Measurements from ENCODE around the gene DNAJB8.

The DNAJB8 gene

DNA sequence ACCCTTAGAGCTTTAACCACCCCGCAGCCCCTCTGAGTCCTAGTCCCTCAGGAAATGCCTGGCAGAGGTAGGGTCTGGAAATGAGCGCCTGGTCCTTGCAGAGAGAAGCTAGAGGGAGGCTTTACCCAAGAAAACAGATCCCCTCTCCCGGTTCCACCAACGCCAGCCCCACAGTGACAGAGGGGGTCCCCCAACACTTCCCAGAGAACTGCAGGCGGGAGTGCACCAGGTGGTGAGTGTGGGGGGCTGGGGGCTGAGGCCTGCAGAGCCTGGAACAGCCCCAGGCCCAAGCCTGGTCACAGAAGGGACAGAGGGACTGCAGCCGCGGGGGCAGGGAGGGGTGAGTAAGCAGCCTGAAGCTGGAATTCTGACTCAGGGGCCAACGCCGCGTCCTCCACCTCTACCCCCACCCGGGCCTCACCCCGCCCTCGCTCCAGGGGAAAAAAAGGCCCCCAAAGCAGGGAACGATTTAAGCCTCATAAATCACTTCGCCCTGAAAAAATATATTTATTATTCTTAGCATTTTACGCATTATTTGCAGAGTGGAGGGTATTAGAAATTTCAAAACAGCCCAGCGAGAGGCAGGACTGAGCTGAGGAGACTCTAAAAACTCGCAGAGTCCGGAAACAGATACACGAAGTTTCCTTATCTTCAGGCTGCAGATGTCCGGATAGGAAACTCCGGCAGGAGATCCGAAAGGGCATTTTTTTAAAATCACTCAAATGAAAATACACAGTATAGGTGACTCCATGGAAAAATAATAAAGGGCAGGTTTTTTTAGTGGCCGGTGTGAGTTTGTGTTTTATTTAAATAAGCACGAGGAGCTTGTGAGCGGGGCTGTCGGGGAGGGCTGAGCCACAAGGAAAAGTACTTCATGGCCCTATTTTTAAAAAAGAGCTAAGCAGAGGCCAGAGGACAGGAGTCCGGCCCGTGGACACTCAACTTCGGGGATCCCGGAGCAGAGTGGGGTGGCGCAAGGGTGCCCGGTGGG, 16.3 kb upstream of the DNAJB8 start:
- peak; percentile 81 for DNase-seq

DNA sequence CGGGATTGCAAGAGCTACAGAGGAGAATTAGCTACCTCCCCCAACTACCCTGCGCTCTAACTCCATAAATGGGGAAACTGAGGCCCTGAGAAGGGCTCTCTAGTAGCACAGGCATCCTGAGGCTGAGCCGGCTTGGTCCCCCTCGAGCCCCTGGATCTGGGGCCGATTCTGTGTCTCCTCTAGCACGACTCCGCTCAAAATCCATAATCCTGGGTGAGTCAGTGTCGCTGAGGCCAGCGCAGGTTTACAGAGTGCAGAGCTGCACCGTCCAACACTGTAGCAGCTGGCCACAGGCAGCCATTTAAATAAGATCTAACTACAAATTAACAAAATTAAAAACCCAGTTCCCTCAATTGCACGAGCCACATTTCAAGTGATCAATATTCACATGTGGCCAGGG, 15.5 kb upstream of the DNAJB8 start:
- no peak for DNase-seq

DNA sequence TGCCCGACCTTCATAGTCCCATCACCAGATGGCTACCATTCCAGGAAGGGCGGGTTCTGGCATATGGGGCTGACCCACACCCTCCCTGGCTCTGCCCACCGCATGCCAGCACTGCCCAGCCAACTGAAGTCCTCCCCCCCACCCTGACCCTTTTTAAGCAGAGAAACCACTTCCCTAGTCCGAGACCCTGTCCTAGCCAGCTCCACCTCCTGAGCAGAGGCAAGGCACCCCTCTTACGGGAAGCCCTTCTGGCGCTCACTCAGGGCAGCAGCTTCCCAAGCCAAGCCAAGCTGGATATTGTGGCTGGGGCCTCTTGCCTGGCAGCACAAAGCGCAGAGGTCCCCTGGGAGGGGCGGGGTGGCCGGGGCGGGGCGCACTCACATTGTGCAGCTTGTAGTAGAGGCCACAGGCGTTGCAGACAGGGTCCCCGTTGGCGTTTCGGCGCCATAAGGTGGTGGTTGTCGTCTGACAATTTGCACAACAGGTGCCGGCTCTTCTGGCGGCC, 14.8 kb upstream of the DNAJB8 start:
- DNase-seq, result no peak

DNA sequence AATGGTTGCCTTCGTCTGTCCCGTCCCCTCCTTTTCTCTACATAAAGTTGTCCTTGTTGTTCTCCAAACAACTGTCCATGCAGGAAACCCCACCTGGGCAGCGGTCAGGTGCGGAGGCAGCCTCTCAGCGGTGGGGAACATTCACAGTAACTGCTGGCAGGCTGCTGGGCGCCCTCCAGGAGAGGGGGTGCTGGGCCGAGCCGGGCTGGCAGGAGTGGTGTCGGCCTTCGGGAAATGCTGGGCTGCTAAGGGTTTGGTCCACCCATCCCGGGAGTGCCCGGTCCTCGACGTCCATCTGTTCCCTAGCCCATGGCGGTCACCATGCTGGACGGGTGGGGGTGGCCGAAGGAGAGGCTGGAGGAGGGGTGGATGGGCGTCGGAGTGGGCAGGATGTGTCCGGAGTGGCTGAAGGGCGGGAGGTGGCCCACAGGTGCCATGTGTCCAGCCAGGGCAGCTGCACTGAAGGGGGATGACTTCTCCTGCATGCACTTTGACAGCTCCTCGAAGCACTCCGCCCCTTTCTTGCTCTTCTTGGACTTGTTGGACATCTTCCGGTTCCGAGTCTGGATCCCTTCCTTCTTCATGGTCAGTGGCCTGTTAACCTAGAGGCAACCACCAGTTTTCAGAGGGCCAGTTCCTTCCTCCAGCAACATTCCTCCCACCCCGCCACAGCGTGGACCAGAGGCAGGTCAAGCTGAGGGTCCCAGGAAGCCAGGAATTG, 14.2 kb upstream of the DNAJB8 start:
- DNase-seq, result no peak

DNA sequence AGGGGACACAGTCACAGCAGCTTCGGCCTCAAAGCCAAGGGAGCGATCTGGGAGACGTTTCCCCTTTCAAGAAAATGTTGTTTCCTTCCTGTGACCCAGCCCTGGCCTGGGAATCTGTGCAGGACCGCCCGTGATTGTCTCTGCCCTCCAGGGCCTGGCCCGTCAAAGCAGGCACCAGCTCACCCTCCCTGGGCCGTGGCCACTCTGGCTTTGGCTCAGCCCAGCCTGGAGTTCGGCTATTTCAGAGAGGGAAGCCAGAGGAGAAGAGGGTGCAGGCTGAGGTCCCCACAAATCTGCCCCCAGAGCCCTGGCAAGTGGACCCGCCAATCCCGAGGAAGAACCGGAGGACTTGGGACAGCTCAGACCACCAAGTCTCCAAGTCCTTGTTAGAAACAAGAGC, 13.6 kb upstream of the DNAJB8 start:
- DNase-seq, result no peak

DNA sequence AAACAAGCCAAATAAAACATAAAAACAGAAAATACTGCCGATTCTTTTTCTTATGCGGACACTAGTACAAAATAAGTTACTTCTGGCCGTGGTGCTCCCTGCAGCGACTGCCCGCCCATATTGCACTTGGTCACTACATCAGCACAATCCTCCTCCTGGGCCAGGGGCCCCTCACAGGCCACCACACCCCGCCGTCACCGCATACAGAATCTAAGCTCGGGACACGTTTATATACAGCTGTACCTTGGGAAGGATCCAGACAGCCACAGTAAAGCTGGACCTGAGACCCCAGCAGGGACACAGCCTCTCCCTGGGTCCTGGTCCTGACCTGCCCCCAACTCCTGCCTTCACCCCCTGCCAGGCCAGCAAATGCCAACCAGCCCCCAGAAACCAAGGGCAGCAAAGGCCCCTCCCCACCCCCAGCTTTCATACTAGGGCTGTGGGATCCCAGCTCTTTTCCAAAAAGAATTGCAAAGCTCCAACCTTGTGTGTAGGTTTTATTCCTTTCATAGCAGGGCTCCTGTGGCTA, 12.9 kb upstream of the DNAJB8 start:
- DNase-seq, result no peak

DNA sequence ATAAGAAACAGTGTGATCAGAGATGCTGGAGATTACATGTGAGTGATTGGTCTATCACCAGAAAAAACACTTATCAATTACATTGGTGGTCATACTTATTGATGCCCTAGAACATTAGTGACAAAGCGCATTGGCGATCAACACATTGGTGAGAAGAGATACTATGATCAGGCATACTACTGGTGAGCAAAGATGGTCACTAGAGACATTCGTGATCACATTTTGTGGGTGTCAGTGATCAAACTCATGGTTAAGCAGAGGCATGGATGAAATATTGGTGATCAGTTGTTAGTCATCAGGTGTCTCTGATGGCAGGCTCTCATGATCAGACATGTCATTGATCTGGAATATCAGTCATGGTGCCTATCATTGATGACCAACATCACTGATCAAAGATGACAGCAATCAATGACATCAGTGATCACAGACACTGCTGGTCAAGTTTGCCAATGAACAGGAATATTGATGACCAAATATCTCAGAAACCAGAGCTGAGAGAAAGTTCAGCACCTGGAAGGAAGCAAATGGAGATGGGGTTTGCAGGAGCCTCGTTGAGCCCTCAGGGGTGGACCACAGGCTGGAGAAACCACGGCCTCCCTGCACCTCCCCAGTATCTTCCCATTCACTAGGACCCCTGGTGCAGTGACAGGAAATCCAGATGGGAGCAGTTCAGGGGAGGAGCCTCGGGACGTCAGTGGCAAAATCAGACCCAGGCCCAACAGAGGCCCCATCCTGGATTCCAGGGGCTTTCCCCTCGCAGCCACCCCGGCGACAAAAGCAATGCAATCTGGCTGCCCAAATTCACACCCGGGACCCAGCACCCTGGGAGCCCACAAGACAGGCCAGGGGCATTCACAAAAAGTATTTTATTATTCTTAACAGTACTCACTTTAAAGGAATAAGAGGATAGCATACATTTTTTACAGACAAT, 12.2 kb upstream of the DNAJB8 start:
- no peak for DNase-seq

DNA sequence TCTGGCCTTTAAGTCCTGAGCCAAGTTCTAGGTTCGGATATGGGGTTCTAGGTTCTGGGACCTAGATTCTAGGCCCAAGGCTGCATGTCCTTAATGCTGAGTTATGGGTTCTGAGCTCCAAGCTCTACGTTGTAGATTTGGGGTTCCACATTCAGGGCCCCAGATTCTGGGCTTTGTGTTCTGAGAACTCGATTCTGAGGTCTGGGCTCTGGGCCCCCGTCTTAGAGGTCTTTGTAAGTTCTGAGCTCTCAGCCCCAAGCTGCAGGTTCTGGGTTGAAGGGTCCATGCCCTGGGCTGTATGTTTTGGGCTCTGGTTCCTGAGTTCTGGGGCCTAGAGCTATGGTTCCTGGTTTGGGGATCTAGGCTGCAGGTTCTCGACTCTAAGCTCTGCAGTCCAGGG, 10.0 kb upstream of the DNAJB8 start:
- DNase-seq, result no peak

DNA sequence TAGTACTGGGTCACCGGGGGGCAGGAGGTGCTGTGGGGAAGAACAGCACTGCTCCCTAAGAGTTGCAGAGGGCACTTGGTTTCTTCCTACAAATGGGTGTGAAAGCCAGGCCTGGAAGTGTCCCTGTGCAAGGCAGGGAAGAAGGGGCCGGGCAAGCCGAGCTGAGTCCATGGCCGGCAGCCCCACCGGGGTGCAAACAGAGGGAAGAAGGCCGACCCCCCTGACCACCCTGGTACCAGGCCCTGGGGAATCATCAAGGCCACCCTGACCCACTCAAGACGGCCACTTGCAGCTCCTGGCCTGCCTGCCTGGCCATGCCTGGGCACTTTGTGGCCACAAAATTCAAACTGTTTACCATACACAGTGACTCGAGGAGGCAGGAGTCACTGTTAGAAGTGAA, 8.7 kb upstream of the DNAJB8 start:
- DNase-seq, result no peak

DNA sequence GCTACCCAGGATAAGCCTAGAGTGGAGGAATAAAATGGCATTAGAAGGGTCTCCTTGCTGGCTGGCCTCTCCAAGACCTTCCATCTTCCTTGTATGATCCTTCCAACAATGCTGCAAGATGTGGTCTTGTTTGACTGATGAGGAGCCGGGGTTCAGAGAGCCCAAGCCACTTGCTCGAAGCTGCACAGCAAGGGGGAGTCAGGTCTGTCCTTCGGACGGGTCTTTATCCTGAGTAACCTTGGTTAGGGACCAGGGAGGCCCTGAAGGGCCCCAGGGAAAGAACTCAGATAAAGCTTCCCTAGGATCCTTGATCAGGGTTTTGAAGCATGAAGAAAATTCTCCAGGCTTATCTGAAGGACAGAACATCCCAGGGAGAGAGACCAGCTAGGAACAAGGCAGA, 7.0 kb upstream of the DNAJB8 start:
- no peak for DNase-seq

DNA sequence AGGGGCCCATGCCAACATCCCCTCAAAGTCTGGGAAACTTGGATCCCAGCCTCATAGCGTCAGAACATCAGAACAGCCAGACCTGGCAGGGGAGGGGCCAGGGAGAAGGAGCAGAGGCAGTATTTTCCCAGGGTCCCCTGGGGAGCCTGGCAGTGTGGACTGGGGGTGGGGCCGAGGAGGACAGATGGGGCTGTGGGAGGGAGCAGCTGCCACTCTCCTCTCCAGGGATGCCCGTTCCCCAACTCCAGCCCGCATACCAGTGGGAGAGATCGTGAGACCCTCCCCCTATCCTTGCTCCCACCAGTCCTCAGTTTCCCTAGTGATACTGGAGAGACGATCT, 6.5 kb upstream of the DNAJB8 start:
- no peak for DNase-seq

DNA sequence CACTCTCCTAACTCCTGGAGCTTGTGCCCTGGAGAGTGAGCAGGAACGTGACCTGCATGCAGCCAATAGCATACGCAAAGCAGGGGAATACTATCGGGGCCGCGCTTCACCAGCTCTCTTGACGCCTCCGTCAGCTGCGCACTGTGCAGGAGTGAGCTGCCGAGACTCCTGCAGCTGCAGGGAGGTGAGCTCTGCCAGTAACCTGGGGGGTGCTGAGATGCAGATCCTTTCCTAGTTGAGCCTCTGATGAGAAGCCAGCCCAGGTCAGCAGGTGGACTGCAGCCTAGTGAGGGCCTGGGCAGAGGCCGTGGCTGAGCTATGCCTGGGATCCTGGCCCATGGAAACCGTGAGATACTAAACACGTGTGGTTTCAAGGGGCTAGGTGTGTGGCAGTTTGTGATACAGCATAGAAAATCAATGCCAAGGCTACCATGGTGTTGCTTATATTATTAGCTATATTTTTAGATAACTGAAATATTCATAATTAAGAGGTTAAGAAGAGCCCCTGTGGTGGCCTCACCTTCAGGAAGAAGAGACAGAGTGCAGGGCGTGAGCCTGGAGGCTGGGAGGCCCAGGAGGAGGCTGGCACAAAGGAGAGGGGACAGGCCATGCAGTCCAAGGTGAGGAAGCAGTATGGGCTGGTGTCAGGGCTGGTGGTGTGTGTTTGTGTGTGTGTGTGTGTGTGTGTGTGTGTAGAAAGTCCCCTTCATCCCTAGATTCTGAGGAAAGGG, 5.9 kb upstream of the DNAJB8 start:
- DNase-seq, result no peak

DNA sequence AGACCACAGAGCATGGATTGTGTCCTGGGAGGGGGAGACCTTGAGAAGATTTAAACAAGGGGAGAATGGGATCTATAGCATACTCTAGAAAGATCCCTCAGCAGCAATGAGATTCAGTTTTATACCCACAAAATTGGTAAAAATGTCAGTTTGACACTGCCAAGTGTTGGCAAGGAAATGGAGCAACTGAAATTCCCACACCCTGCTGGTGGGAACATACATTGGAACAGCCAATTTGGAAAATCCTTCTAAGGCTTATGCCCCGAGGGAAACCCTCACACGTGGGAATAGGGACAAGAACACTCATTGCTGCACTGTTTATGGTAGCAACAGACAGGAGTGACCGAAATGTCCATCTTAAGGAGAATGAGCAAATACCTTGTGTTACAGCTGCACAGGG, 5.0 kb upstream of the DNAJB8 start:
- DNase-seq, result no peak

DNA sequence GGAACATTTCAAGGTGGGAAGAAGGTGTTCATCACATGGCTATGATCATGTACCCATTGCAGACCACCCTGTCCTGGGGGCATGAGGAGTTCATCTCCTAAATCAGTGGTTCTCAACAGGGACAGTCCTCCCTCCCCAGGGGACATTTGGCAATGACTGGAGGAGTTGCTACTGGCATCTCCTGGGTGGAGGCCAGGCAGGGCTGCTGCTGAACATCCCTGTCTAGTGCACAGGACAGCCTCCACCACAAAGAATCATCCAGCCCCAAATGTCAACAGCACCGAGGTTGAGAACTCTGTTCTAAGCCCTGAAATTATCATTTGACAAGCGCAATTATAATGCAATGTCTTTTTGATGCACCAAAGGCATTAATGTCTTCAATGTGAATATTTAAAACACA, 4.4 kb upstream of the DNAJB8 start:
- no peak for DNase-seq

DNA sequence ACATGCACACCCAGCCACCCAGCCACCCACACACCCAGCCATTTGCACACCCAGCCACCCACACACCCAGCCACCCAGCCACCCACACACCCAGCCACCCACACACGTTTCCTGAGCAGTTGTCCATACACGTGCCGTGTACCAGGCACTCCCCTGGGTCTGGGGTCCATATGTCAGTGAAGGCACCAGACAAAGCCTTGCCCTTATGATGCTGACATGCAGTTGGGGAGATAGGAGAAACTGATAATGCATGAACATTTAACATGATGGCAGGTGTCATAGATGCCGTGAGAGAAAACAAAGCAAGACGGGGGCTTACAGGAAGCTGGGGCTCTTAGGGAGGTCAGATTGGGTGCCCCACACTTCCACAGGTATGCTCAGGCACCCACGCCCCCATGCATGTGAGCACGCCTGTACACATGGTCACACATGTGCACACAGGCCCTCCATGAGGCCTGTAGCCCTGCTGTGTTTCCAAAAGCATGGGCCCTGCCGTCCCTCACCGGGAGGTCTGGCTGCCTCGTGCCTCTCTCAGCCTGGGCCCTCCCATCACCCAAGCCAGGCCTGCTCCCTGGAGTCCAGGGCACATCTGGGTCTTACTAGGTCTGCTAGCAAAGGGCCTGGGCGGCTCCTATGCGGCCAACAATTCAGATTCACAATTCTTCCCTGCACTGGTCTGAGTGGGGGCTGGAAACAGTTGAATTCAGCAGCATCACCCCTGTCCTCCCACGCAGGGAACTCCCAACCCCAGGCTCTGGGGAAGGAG, 3.6 kb upstream of the DNAJB8 start:
- DNase-seq, result no peak

DNA sequence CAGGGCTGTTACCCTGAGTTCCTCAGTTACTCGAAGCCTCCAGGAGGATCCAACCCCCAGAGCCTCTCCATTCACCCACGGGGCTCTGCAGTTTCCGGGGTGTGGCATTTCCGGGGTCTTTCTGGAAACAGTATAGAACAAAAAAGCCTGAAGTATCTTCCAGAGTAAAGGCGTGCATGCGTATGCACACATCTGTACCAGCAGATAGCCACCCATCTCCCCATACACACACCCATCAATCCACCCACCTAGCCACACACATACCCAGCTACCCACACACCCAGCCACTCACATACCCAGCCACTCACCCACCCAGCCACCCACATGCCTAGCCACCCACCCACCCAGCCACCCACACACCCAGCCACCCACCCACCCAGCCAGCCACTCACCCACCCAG, 2.9 kb upstream of the DNAJB8 start:
- no peak for DNase-seq

DNA sequence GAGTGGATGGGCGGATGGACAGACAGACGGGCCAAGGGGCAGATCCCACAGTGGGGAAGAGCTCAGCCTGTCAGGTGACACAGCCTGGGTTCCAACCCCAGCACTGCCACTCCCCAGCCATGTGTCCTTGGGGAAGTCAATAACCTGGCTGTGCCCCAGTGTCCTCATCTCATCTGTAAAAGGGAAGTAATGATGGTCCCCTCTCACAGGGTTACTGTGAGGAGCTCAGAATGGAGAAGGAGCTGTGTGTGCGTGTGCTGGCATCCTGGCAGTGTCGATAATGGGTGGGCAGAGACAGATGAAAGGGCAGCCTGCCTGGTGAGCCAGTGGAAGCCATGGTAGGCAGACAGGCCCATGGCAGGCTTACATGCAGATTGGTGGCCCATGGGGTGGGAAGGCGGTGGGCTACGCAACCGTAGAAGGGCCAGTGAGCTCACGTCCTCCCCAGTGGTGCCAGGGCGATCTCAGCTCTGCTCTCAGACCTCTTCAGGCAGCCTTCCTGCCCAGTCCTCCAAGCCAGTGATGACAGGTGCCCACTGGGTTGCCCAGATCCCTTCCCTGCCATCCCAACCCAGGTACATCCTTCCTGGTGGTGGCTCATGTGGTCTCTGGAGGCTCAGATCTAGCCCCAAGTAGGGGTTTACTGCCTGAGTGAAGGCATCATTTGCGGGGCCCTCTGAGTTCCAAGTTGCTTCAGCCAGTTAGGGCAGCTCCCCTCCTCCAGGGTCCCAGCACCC, 2.3 kb upstream of the DNAJB8 start:
- DNase-seq, result peak; percentile 24

DNA sequence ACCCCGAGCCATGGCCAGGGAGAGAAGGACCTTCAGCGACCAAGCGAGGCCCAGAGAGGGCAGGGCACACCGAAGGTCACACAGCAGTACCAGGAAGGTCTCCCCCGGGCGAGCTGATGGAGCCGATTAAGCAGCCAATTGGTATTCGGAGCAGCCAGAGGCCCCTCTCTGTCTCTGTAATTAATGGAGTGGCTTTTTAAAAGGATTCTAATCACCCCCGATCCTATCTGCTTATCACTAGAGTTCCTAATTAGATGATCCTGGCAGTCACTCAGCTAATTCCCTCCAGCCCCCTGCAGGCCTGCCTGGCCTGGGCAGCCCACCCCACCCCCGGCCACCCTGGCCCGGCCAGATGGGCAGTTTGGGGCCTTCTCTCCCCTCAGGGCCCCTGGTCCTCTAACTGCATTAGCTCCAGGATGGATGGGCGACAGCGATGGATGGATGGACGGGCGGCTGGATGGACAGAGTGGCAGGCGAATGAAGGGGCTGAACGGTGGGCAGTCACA, 1.6 kb upstream of the DNAJB8 start:
- no peak for DNase-seq

DNA sequence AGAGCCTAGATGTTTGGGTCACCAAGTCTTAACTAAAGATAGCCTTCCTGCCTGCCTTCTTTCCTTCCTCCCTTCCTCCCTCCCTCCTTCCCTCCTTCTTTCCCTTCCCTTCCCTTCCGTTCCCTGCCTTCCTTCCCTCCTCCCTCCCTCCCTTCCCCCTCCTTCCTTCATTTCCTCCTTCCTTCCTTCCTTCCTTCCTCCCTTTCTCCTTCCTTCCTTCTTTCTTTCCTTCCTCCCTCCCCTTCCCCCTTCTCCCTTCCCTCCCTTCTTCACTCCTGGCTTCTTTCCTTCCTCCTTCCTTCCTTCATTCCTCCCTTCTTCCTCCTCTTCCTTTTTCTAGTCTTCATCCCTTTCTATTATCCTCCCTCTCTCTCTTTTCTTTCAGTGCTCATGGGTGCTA, 2.0 kb downstream of the DNAJB8 start:
- no peak for DNase-seq

DNA sequence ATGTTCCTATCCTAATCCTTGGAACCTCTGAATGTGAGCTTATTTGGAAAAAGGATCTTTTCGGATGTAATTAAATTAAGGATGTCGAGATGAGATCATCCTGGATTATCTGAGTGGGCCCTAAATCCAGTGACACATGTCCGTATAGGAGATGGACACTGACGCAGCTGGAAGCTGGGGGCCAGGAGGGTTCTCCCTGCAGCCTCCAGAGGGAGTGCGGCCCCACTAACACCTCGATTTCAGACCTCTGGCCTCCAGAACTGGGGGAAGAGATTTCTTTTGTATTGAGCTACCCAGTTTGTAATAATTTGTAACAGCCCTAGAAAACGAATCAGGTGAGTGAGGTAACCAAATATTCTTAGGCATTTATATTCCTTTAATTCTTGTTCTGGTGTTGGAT, 2.5 kb downstream of the DNAJB8 start:
- no peak for DNase-seq

Measured in GDM1 (cell line).